NCI-H1048 (cell line): Measurements from ENCODE around the gene GCN1.
"Not testable (repeated sequence)": the region's sequence is repeated elsewhere in the genome, so short reads cannot be mapped to it uniquely, and the experiment has no call there.

ENCODE experiments used
- DNase-seq: peaks from one replicate; lab custom pipeline; 2025; lab: John Stamatoyannopoulos, UW

Gene GCN1

GRCh38 chr12:120194534-120195395 is at the start of gene GCN1:
Gene GCN1, minus strand, starts transcription at chr12:120194715. Its CDS starts 18 bp downstream, at chr12:120194697.
- peak; percentile 22 for DNase-seq

- no peak for DNase-seq
Observed at GRCh38 chr12:120242971-120243699, 48.6 kb upstream of the GCN1 start.

- no peak for DNase-seq
Observed at GRCh38 chr12:120242275-120242799, 47.8 kb upstream of the GCN1 start.

- DNase-seq, result no peak
Observed at GRCh38 chr12:120241561-120242274, 47.2 kb upstream of the GCN1 start.

- no peak for DNase-seq
Observed at GRCh38 chr12:120240495-120240833, 45.9 kb upstream of the GCN1 start.

GRCh38 chr12:120239776-120240494 is 45.4 kb upstream of the GCN1 start:
- no peak for DNase-seq

- DNase-seq, result no peak
Observed at GRCh38 chr12:120238839-120239445, 44.4 kb upstream of the GCN1 start.

- no peak for DNase-seq
Observed at GRCh38 chr12:120238217-120238616, 43.7 kb upstream of the GCN1 start.

- DNase-seq, result no peak
Observed at GRCh38 chr12:120237360-120238171, 43.1 kb upstream of the GCN1 start.

GRCh38 chr12:120236809-120237208 is 42.3 kb upstream of the GCN1 start:
- not testable (repeated sequence) for DNase-seq

GRCh38 chr12:120235369-120236323 is 41.1 kb upstream of the GCN1 start:
- no peak for DNase-seq

GRCh38 chr12:120234643-120235368 is 40.3 kb upstream of the GCN1 start:
- DNase-seq, result no peak

GRCh38 chr12:120231316-120232011 is 36.9 kb upstream of the GCN1 start:
- no peak for DNase-seq

- DNase-seq, result no peak
Observed at GRCh38 chr12:120230974-120231315, 36.4 kb upstream of the GCN1 start.

- no peak for DNase-seq
Observed at GRCh38 chr12:120230326-120230973, 35.9 kb upstream of the GCN1 start.

GRCh38 chr12:120229487-120230325 is 35.2 kb upstream of the GCN1 start:
- DNase-seq, result no peak

GRCh38 chr12:120229071-120229486 is 34.6 kb upstream of the GCN1 start:
- DNase-seq, result no peak
